Daoy (cell line): ENCODE results near the gene UAP1. TPM values are rescaled to one million over a fixed set of nuclear protein-coding genes. Genes with fewer than 3 reads are reported as not detected.

Source experiments
- DNase-seq: peaks from one replicate; pipeline ENCODE4 v3.0.0-alpha.2; 2015; ENCODE audit warnings: low read depth
- total RNA-seq: library from RNA; depleted of rRNA; stranded (reverse); fragments of >200 nt; shearing (Covaris generic); gene quantifications from 2 replicates; pipeline ENCODE4 v1.2.3, GENCODE V29; 2014

UAP1 gene
- total RNA-seq, 1 experiment from 2014 or later, result 237 TPM

- no peak for DNase-seq
Measured at GRCh38 chr1:162612606-162613400, 51.3 kb downstream of the UAP1 start.

GRCh38 chr1:162616848-162617247, 55.3 kb downstream of the UAP1 start:
- no peak for DNase-seq

- DNase-seq, result no peak
Measured at GRCh38 chr1:162617513-162617912, 56.0 kb downstream of the UAP1 start.

- no peak for DNase-seq
Measured at GRCh38 chr1:162619076-162619475, 57.6 kb downstream of the UAP1 start.

GRCh38 chr1:162621256-162621655, 59.7 kb downstream of the UAP1 start:
- no peak for DNase-seq

GRCh38 chr1:162625679-162626078, 64.2 kb downstream of the UAP1 start:
- DNase-seq, result no peak

- no peak for DNase-seq
Measured at GRCh38 chr1:162626094-162626493, 64.6 kb downstream of the UAP1 start.

- no peak for DNase-seq
Measured at GRCh38 chr1:162626761-162627160, 65.2 kb downstream of the UAP1 start.

GRCh38 chr1:162627662-162628296, 66.3 kb downstream of the UAP1 start:
- peak; percentile 37 for DNase-seq

GRCh38 chr1:162629077-162629627, 67.6 kb downstream of the UAP1 start:
- DNase-seq, result no peak

- DNase-seq, result peak; percentile 23
Measured at GRCh38 chr1:162629651-162630050, 68.1 kb downstream of the UAP1 start.

GRCh38 chr1:162631546-162632191, 70.1 kb downstream of the UAP1 start:
- peak; percentile 57 for DNase-seq

- DNase-seq, result peak; percentile 83
Measured at GRCh38 chr1:162632217-162632666, 70.7 kb downstream of the UAP1 start, which contains the start of gene DDR2. Gene DDR2 (plus strand): TSS chr1:162632464. CDS start chr1:162719064, 86,600 bp downstream.

GRCh38 chr1:162632698-162633080, 71.2 kb downstream of the UAP1 start:
- peak; percentile 24 for DNase-seq

- DNase-seq, result peak; percentile 51
Measured at GRCh38 chr1:162633081-162633762, 71.7 kb downstream of the UAP1 start.

GRCh38 chr1:162635418-162635817, 73.9 kb downstream of the UAP1 start:
- DNase-seq, result no peak

- DNase-seq, result no peak
Measured at GRCh38 chr1:162639718-162640117, 78.2 kb downstream of the UAP1 start.

GRCh38 chr1:162641114-162641513, 79.6 kb downstream of the UAP1 start:
- DNase-seq, result no peak

- no peak for DNase-seq
Measured at GRCh38 chr1:162644986-162645314, 83.4 kb downstream of the UAP1 start.

GRCh38 chr1:162645666-162646065, 84.1 kb downstream of the UAP1 start:
- DNase-seq, result no peak

- DNase-seq, result no peak
Measured at GRCh38 chr1:162649583-162649982, 88.1 kb downstream of the UAP1 start.
